ENCODE measurements around the gene FLVCR1. TPM values are rescaled to one million over a fixed set of nuclear protein-coding genes. Genes with fewer than 3 reads are reported as not detected.

FLVCR1 gene
- total and polyA plus RNA-seq, 4 donors = 0.85 to 14.6 (median 2.4) TPM

DNA sequence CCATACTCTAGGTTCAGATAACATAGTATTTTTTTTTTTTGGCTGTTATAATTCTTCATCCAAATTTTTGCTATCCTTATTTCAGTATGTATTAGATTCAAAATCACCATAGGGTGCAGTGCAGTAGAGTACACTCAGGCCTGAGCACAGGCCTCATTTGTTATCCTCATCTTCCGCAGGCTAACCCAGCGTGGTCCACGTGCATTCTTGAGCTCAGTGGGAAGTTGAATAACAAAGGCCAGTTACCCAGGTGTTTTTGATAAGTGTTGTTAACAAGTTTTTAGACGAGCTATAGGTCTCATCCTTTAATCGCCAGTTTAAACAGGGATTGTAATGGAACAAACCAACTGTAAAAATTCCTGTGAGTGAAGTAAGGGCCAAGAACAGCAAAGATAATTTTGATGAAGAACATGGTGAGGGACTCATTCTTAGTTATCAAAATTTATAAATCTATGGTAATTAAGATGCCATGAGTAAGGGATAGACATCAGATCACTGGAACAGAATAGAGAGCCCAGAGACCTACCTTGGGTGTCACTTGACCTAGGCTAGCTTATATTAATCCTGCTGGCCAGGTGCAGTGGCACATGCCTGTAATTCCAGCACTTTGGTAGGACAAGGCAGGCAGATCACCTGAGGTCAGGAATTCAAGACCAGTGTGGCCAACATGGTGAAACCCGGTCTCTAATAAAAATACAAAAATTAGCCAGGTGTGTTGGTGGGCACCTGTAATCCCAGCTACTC is 22.0 kb downstream of the FLVCR1 start:
- WGBS = 95% methylated on average over 6 of the region's 6 CpGs
- peaks cover 0 to 5% (median 3%) of the 10 kb centered on the region in 4 donors for H3K36me3 ChIP-seq (ENCODE audit: control insufficient read depth in 4 of 4, insufficient read depth in 3 of 4, low read depth in 1 of 4, low read length in 3 of 4)

DNA sequence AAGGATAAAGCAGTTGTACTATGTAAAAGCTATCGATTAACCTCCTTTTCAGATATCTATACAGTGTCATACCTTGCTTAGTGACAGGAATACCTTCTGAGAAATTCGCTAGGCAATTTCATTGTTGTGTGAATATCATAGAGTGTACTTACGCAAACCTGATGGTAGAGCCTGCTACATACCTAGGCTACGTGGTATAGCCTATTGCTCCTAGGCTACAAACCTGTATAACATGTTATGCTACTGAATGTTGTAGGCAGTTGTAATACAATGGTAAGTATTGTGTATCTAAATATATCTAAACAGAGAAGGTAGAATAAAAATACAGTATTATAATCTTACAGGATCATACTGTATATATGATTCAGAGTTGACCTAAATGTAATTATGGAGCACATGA is 26.5 kb downstream of the FLVCR1 start:
- Histone ChIP-seq H3K36me3 (ENCODE audit: control insufficient read depth in 4 of 4, insufficient read depth in 3 of 4, low read depth in 1 of 4, low read length in 3 of 4) (peaks cover 4 to 14% (median 8%) of the 10 kb centered on the region in 4 donors), H3K4me3 (ENCODE audit: low read depth in 1 of 3, low read length in 3 of 3) (no peak overlapping the region), H3K9ac (ENCODE audit: low read depth in 1 of 2, low read length in 2 of 2) (no peak overlapping the region), H3K27me3 (ENCODE audit: control insufficient read depth in 4 of 4, insufficient read depth in 4 of 4, low read length in 3 of 4) (no peaks in the 10 kb centered on the region), H3K27ac (ENCODE audit: low read depth in 1 of 2, low read length in 2 of 2) (no peak overlapping the region), H3K9me3 (ENCODE audit: control insufficient read depth in 4 of 4, low read length in 3 of 4) (no peaks in the 10 kb centered on the region), H3K4me1 (ENCODE audit: control insufficient read depth in 4 of 4, insufficient read depth in 4 of 4, low read length in 3 of 4) (no peaks in the 10 kb centered on the region)
- TF ChIP-seq, protein P1, sequence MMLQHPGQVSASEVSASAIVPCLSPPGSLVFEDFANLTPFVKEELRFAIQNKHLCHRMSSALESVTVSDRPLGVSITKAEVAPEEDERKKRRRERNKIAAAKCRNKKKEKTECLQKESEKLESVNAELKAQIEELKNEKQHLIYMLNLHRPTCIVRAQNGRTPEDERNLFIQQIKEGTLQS (IDR thresholded peaks at IDR 0.05) = no peak
- TF ChIP-seq, protein P2, sequence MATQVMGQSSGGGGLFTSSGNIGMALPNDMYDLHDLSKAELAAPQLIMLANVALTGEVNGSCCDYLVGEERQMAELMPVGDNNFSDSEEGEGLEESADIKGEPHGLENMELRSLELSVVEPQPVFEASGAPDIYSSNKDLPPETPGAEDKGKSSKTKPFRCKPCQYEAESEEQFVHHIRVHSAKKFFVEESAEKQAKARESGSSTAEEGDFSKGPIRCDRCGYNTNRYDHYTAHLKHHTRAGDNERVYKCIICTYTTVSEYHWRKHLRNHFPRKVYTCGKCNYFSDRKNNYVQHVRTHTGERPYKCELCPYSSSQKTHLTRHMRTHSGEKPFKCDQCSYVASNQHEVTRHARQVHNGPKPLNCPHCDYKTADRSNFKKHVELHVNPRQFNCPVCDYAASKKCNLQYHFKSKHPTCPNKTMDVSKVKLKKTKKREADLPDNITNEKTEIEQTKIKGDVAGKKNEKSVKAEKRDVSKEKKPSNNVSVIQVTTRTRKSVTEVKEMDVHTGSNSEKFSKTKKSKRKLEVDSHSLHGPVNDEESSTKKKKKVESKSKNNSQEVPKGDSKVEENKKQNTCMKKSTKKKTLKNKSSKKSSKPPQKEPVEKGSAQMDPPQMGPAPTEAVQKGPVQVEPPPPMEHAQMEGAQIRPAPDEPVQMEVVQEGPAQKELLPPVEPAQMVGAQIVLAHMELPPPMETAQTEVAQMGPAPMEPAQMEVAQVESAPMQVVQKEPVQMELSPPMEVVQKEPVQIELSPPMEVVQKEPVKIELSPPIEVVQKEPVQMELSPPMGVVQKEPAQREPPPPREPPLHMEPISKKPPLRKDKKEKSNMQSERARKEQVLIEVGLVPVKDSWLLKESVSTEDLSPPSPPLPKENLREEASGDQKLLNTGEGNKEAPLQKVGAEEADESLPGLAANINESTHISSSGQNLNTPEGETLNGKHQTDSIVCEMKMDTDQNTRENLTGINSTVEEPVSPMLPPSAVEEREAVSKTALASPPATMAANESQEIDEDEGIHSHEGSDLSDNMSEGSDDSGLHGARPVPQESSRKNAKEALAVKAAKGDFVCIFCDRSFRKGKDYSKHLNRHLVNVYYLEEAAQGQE (IDR thresholded peaks at IDR 0.05) = no peak
- no peak for TF ChIP-seq GABPA (IDR thresholded peaks at IDR 0.05 in 1 of 2, conservative IDR thresholded peaks at IDR 0.05 in 1 of 2)
- TF ChIP-seq, protein P3, sequence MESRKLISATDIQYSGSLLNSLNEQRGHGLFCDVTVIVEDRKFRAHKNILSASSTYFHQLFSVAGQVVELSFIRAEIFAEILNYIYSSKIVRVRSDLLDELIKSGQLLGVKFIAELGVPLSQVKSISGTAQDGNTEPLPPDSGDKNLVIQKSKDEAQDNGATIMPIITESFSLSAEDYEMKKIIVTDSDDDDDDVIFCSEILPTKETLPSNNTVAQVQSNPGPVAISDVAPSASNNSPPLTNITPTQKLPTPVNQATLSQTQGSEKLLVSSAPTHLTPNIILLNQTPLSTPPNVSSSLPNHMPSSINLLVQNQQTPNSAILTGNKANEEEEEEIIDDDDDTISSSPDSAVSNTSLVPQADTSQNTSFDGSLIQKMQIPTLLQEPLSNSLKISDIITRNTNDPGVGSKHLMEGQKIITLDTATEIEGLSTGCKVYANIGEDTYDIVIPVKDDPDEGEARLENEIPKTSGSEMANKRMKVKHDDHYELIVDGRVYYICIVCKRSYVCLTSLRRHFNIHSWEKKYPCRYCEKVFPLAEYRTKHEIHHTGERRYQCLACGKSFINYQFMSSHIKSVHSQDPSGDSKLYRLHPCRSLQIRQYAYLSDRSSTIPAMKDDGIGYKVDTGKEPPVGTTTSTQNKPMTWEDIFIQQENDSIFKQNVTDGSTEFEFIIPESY (IDR thresholded peaks at IDR 0.05) = no peak
- DNase-seq (ENCODE audit: low spot score) = no peak
- WGBS = 96% methylated on average over 4 of the region's 4 CpGs

More for the DNA sequence above, 22.0 kb downstream of the FLVCR1 start:
- Histone ChIP-seq H3K27me3 (ENCODE audit: control insufficient read depth in 4 of 4, insufficient read depth in 4 of 4, low read length in 3 of 4) (no peaks in the 10 kb centered on the region), H3K4me3 (ENCODE audit: low read depth in 1 of 3, low read length in 3 of 3) (no peak overlapping the region), H3K9ac (ENCODE audit: low read depth in 1 of 2, low read length in 2 of 2) (no peak overlapping the region), H3K27ac (ENCODE audit: low read depth in 1 of 2, low read length in 2 of 2) (no peak overlapping the region), H3K4me1 (ENCODE audit: control insufficient read depth in 4 of 4, insufficient read depth in 4 of 4, low read length in 3 of 4) (no peaks in the 10 kb centered on the region), H3K9me3 (ENCODE audit: control insufficient read depth in 4 of 4, low read length in 3 of 4) (no peaks in the 10 kb centered on the region)
- DNase-seq (ENCODE audit: low spot score) = no peak
- TF ChIP-seq SP1 (IDR thresholded peaks at IDR 0.05) = no peak
- TF ChIP-seq, protein P4, sequence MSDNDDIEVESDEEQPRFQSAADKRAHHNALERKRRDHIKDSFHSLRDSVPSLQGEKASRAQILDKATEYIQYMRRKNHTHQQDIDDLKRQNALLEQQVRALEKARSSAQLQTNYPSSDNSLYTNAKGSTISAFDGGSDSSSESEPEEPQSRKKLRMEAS (IDR thresholded peaks at IDR 0.05) = no peak
- TF ChIP-seq JUND (IDR thresholded peaks at IDR 0.05) = no peak
- TF ChIP-seq FOXA1 (IDR thresholded peaks at IDR 0.05) = no peak
- TF ChIP-seq FOXA2 (IDR thresholded peaks at IDR 0.05) = no peak
- TF ChIP-seq HNF4G (IDR thresholded peaks at IDR 0.05) = no peak
- TF ChIP-seq, protein P3 (IDR thresholded peaks at IDR 0.05) = no peak
- TF ChIP-seq RAD21 (IDR thresholded peaks at IDR 0.05) = no peak
- TF ChIP-seq, protein P2 (IDR thresholded peaks at IDR 0.05) = no peak
- no peak for TF ChIP-seq TAF1 (conservative IDR thresholded peaks at IDR 0.05)
- TF ChIP-seq YY1 (IDR thresholded peaks at IDR 0.05) = no peak
- TF ChIP-seq RXRA (IDR thresholded peaks at IDR 0.05) = no peak
- TF ChIP-seq NR2F2 (IDR thresholded peaks at IDR 0.05) = no peak
- TF ChIP-seq HNF4A (conservative IDR thresholded peaks at IDR 0.05) = no peak

Measured in liver (tissue), 9 donors.